ENCODE results near the gene FAM47E. TPM values are rescaled to one million over a fixed set of nuclear protein-coding genes. Genes with fewer than 3 reads are reported as not detected.
A peak's percentile ranks its signal among the peaks of the same experiment; 100 is the strongest.

FAM47E gene
- polyA plus RNA-seq, 1 donor from 2014 or later, result 3.7 TPM

DNA sequence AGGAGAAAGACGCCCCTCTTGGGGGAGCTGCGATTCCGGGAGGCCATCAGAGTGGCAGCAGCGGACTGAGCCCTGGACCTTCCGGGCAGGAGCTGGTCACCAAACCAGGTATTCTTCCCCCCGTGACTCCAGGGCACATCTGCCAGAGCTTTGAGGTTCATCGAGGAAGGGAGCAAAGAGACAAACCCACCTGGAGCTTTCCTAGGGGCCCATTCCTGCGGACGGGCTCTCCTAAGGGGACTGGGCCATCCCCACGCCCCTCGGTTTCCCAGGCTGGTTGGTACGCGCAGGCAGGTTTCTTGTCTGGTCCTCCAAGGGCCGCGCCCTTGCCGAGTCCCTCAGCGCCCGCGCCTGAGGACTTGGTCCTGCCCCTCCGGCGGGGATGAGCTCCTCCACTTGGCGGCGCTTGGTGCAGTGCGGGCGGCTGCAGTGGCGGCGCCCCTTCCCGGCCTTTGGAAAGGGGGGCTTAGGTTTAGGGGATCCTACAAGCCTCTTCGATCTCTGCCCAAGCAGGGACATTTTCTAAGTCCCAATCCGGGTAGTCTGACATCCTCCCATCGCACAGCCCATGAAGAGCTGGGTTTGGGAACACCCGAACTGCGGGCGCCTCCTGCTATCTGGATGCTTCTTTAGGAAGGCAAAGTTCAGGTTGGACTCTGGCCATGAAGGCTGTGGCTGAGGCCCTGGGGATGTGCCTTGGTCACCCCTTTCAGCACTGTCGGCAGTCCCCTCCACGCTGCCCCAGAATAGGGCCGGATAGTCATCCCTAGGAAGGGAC is 55.5 kb downstream of the FAM47E start:
- Histone ChIP-seq H3K9ac (ENCODE audit: low read length) (no peak overlapping the region), H3K36me3 (ENCODE audit: insufficient read depth, low read length) (no peaks in the 10 kb centered on the region), H3F3A (ENCODE audit: insufficient read depth, low read length, poor library complexity, severe bottlenecking) (no peaks in the 10 kb centered on the region), H2AFZ (ENCODE audit: low read depth, low read length) (no peak overlapping the region), H3K9me2 (ENCODE audit: insufficient read depth, low read length) (no peaks in the 10 kb centered on the region), H3K4me2 (ENCODE audit: low read length) (no peak overlapping the region), H3K4me3 (ENCODE audit: low read length) (peak overlapping the region; percentile 74), H3K27me3 (ENCODE audit: insufficient read depth, low read depth, low read length) (peaks cover 31% of the 10 kb centered on the region), H3K27ac (ENCODE audit: low read length) (no peak overlapping the region), H3K9me3 (ENCODE audit: low read length) (no peaks in the 10 kb centered on the region), H4K20me1 (ENCODE audit: insufficient read depth) (no peaks in the 10 kb centered on the region), H3K79me2 (replicated peaks; ENCODE audit: insufficient read depth, low read length) (no peaks in the 10 kb centered on the region)
- no peak for TF ChIP-seq EZH2 (IDR thresholded peaks at IDR 0.05; ENCODE audit: borderline replicate concordance, insufficient read depth, low read length, poor library complexity, severe bottlenecking)
- no peak for TF ChIP-seq CTCF (IDR thresholded peaks at IDR 0.05; ENCODE audit: poor library complexity, severe bottlenecking)
- no peak for TF ChIP-seq MXI1 (conservative IDR thresholded peaks at IDR 0.05; ENCODE audit: poor library complexity, severe bottlenecking)
- no peak for TF ChIP-seq TAF1 (IDR thresholded peaks at IDR 0.05; ENCODE audit: low read depth)

GRCh38 chr4:76307660-76308014 is 56.1 kb downstream of the FAM47E start:
- Histone ChIP-seq H3K4me3 (ENCODE audit: low read length) (no peak overlapping the region), H3K4me2 (ENCODE audit: low read length) (no peak overlapping the region), H4K20me1 (ENCODE audit: insufficient read depth) (no peaks in the 10 kb centered on the region), H3K9me3 (ENCODE audit: low read length) (no peaks in the 10 kb centered on the region), H3K27me3 (ENCODE audit: insufficient read depth, low read depth, low read length) (peaks cover 31% of the 10 kb centered on the region), H3K9me2 (ENCODE audit: insufficient read depth, low read length) (no peaks in the 10 kb centered on the region), H2AFZ (ENCODE audit: low read depth, low read length) (no peak overlapping the region), H3K36me3 (ENCODE audit: insufficient read depth, low read length) (no peaks in the 10 kb centered on the region), H3K27ac (ENCODE audit: low read length) (no peak overlapping the region), H3K79me2 (replicated peaks; ENCODE audit: insufficient read depth, low read length) (no peaks in the 10 kb centered on the region), H3K9ac (ENCODE audit: low read length) (no peak overlapping the region), H3F3A (ENCODE audit: insufficient read depth, low read length, poor library complexity, severe bottlenecking) (no peaks in the 10 kb centered on the region)
- TF ChIP-seq POLR2AphosphoS5 (IDR thresholded peaks at IDR 0.05), result no peak
- no peak for TF ChIP-seq CTCF (IDR thresholded peaks at IDR 0.05; ENCODE audit: poor library complexity, severe bottlenecking)
- TF ChIP-seq TAF1 (IDR thresholded peaks at IDR 0.05; ENCODE audit: low read depth), result no peak
- TF ChIP-seq EZH2 (IDR thresholded peaks at IDR 0.05; ENCODE audit: borderline replicate concordance, insufficient read depth, low read length, poor library complexity, severe bottlenecking), result no peak
- TF ChIP-seq EP300 (conservative IDR thresholded peaks at IDR 0.05; ENCODE audit: poor library complexity, severe bottlenecking), result no peak
- no peak for TF ChIP-seq RAD21 (conservative IDR thresholded peaks at IDR 0.05)
- TF ChIP-seq SMC3 (conservative IDR thresholded peaks at IDR 0.05; ENCODE audit: poor library complexity), result no peak
- TF ChIP-seq, protein P1, sequence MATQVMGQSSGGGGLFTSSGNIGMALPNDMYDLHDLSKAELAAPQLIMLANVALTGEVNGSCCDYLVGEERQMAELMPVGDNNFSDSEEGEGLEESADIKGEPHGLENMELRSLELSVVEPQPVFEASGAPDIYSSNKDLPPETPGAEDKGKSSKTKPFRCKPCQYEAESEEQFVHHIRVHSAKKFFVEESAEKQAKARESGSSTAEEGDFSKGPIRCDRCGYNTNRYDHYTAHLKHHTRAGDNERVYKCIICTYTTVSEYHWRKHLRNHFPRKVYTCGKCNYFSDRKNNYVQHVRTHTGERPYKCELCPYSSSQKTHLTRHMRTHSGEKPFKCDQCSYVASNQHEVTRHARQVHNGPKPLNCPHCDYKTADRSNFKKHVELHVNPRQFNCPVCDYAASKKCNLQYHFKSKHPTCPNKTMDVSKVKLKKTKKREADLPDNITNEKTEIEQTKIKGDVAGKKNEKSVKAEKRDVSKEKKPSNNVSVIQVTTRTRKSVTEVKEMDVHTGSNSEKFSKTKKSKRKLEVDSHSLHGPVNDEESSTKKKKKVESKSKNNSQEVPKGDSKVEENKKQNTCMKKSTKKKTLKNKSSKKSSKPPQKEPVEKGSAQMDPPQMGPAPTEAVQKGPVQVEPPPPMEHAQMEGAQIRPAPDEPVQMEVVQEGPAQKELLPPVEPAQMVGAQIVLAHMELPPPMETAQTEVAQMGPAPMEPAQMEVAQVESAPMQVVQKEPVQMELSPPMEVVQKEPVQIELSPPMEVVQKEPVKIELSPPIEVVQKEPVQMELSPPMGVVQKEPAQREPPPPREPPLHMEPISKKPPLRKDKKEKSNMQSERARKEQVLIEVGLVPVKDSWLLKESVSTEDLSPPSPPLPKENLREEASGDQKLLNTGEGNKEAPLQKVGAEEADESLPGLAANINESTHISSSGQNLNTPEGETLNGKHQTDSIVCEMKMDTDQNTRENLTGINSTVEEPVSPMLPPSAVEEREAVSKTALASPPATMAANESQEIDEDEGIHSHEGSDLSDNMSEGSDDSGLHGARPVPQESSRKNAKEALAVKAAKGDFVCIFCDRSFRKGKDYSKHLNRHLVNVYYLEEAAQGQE (IDR thresholded peaks at IDR 0.05; ENCODE audit: borderline replicate concordance), result no peak
- no peak for TF ChIP-seq MXI1 (conservative IDR thresholded peaks at IDR 0.05; ENCODE audit: poor library complexity, severe bottlenecking)

Data from neural cell (in vitro differentiated cells).